GM18867 (cell line): ENCODE measurements around the gene NUP210.
"Not testable (repeated sequence)": the region's sequence is repeated elsewhere in the genome, so short reads cannot be mapped to it uniquely, and the experiment has no call there.

ENCODE experiments used
- ATAC-seq: cut with Tn5 transposase; IDR thresholded peaks from one replicate; pipeline ENCODE4 v1.9.1; 2021; ENCODE audit warnings: mild to moderate bottlenecking, moderate library complexity; ENCODE audit not compliant: unreplicated experiment

The NUP210 gene

GRCh38 chr3:13377741-13378140 lies 42.4 kb downstream of the NUP210 start:
- not testable (repeated sequence) for ATAC-seq

GRCh38 chr3:13377021-13377420 lies 43.1 kb downstream of the NUP210 start:
- ATAC-seq, result no peak

- no peak for ATAC-seq
These were observed 44.0 kb downstream of the NUP210 start for GRCh38 chr3:13376091-13376490.

- no peak for ATAC-seq
These were observed 44.7 kb downstream of the NUP210 start for GRCh38 chr3:13375464-13375863.

- no peak for ATAC-seq
These were observed 46.0 kb downstream of the NUP210 start for GRCh38 chr3:13373975-13374586.

GRCh38 chr3:13372656-13373055 lies 47.5 kb downstream of the NUP210 start:
- ATAC-seq, result no peak

GRCh38 chr3:13372126-13372525 lies 48.0 kb downstream of the NUP210 start:
- ATAC-seq, result no peak

- ATAC-seq, result no peak
These were observed 48.7 kb downstream of the NUP210 start for GRCh38 chr3:13371100-13372075.

- ATAC-seq, result no peak
These were observed 49.5 kb downstream of the NUP210 start for GRCh38 chr3:13370609-13371008.

- ATAC-seq, result no peak
These were observed 50.1 kb downstream of the NUP210 start for GRCh38 chr3:13370055-13370454.

GRCh38 chr3:13368834-13369233 lies 51.3 kb downstream of the NUP210 start:
- ATAC-seq, result no peak

- no peak for ATAC-seq
These were observed 52.4 kb downstream of the NUP210 start for GRCh38 chr3:13367728-13368127.

- ATAC-seq, result no peak
These were observed 54.4 kb downstream of the NUP210 start for GRCh38 chr3:13365390-13366379.

GRCh38 chr3:13364602-13365271 lies 55.4 kb downstream of the NUP210 start:
- no peak for ATAC-seq

- no peak for ATAC-seq
These were observed 57.6 kb downstream of the NUP210 start for GRCh38 chr3:13362551-13362950.

- ATAC-seq, result no peak
These were observed 60.2 kb downstream of the NUP210 start for GRCh38 chr3:13359916-13360315.

GRCh38 chr3:13358643-13359042 lies 61.5 kb downstream of the NUP210 start:
- ATAC-seq, result no peak

- no peak for ATAC-seq
These were observed 62.1 kb downstream of the NUP210 start for GRCh38 chr3:13358051-13358450.

GRCh38 chr3:13357074-13357473 lies 63.0 kb downstream of the NUP210 start:
- ATAC-seq, result no peak

- no peak for ATAC-seq
These were observed 66.1 kb downstream of the NUP210 start for GRCh38 chr3:13353936-13354542.
